ENCODE measurements around the gene MAP4K2.

The MAP4K2 gene

DNA sequence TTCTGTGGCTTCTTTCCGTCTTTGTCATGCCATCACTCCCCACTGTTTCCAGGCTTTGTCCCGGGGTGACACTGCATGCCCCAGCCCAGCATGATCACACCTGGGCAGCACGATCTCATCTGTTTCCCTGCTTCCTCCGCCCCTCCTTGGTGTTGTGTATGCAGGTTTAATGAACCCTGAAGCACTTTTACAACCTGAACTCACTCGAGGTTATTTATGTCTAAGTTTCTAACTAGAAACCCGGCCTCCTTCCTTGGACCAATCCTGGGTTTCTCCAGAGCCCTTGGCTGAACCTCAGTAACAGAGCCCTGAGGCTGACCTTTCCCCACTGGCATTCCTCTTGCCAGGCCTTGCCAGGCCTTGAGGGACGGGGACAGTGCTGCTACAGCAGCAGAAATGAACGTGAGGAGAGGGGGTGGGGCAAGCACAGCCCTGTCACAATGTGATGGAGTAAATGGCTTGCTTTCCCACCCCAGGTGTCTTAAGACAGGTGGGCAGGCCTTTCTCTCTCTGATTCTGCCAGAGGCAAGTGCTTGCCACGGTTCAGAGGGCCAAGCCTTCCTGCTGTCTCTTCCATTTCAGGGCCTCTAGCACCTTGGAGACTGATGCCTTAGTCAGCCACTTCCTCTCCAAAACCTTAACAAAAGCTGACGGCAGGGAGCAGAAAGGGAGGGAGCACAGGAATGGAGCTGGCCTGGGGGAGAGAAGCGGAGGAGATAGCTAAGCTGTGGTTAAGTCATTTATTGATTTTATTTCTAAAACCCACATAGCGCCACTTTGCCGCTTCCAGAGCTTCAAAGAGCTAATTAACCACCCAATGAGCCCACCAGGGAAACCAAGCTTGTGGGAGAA lies 40.1 kb downstream of the MAP4K2 start:
- TF ChIP-seq, protein P1, sequence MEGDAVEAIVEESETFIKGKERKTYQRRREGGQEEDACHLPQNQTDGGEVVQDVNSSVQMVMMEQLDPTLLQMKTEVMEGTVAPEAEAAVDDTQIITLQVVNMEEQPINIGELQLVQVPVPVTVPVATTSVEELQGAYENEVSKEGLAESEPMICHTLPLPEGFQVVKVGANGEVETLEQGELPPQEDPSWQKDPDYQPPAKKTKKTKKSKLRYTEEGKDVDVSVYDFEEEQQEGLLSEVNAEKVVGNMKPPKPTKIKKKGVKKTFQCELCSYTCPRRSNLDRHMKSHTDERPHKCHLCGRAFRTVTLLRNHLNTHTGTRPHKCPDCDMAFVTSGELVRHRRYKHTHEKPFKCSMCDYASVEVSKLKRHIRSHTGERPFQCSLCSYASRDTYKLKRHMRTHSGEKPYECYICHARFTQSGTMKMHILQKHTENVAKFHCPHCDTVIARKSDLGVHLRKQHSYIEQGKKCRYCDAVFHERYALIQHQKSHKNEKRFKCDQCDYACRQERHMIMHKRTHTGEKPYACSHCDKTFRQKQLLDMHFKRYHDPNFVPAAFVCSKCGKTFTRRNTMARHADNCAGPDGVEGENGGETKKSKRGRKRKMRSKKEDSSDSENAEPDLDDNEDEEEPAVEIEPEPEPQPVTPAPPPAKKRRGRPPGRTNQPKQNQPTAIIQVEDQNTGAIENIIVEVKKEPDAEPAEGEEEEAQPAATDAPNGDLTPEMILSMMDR (IDR thresholded peaks at IDR 0.05; ENCODE audit: low read depth, low read length, missing control alignments), result no peak
- no peak overlapping the region for H3K4me3 ChIP-seq (replicated peaks; ENCODE audit: low read depth, low read length)
- no peak for DNase-seq (ENCODE audit: extremely low read depth, low read depth)

- TF ChIP-seq, protein P1 (IDR thresholded peaks at IDR 0.05; ENCODE audit: low read depth, low read length, missing control alignments), result no peak
- H3K4me3 ChIP-seq (replicated peaks; ENCODE audit: low read depth, low read length), result no peak overlapping the region
- no peak for DNase-seq (ENCODE audit: extremely low read depth, low read depth)
Observed at GRCh38 chr11:64762277-64762673, 40.7 kb downstream of the MAP4K2 start.

- H3K4me3 ChIP-seq (replicated peaks; ENCODE audit: low read depth, low read length), result no peak overlapping the region
- TF ChIP-seq, protein P1 (IDR thresholded peaks at IDR 0.05; ENCODE audit: low read depth, low read length, missing control alignments), result no peak
- no peak for DNase-seq (ENCODE audit: extremely low read depth, low read depth)
Observed at GRCh38 chr11:64760759-64761420, 42.1 kb downstream of the MAP4K2 start.

DNA sequence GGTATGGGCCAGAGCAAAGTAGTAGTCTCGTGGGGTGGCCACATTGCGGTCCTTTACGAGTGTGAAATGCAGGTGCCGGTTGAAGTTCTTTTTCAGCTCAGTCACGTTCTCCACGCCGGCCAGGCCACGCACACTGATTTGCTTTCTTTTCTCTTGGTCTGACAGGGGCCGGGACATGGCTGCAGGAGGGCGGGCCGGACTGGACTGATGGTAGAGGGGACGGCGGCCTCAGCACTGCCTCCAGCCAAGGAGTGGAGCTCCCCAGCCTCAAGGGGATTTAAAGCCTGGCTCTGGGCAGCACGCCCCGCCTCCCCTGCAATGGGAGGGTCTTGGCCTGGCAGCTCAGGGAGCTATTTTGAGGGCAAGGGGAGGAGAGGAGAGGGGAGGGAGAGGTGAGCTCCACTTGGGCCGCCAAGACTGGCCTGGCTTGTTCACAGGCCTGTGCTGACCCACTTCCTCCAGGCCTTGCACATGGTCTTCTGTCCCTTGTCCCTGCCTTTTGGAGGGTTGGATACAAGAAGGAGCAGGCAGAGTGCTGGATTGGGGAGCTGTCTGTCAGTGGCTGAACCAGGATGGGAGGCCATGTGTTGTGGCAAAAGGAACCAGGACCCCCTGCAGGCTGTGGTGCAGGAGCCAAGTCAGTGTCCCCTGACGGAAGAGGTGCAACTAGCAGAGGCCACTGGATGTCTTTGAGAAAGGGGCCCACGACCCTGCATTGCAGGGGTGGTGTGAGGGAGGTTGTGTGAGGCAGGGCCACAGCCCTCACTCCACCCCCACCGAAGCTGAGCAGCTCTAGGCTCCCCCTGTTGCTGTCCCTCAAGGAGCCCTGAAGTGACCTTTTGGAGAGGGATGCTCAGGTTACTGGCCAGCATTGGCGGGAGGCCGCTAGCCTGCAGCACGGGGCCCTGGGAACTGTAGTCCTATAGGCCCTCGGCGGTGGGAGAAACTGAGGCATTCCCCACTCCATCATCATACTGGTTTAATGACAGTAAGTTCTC lies 43.0 kb downstream of the MAP4K2 start, which contains the start of gene PYGM:
TSS of gene PYGM (minus strand) at position 253 of the 998 bp plus-strand sequence. CDS start at position 177, 76 bp downstream.
- H3K4me3 ChIP-seq (replicated peaks; ENCODE audit: low read depth, low read length), result no peak within 1 kb of the TSS
- TF ChIP-seq, protein P1 (IDR thresholded peaks at IDR 0.05; ENCODE audit: low read depth, low read length, missing control alignments), result no peak
- no peak for DNase-seq (ENCODE audit: extremely low read depth, low read depth)

DNA sequence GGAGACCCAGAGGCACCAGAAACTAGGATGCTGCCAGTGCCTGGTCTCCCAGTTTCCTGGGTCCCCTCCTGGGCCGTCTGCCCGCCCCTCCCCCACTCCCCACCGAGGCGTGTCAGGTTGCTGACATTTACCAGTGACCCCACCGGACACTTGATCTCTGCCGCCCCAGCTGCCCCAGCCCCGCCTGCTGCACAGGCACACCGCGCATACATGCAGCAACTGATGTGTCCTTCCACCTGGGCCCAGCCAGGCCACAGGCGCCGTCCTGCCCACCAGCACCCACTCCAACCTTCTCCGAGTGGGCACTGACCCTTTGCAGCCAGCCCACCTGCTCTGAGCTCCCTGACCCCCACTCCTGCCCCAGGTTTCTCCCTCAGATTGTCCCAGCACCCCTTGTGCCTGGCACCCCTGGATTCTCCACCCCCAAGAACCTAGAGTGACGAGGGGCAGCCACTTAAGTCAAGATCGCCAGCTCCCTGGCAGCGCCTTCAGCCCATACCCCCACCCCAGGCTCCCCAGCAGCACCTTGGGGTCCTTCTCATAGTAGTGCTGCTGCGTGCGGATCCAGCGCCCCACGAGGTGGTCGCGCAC lies 43.8 kb downstream of the MAP4K2 start:
- no peak for DNase-seq (ENCODE audit: extremely low read depth, low read depth)
- H3K4me3 ChIP-seq (replicated peaks; ENCODE audit: low read depth, low read length), result no peak overlapping the region
- TF ChIP-seq, protein P1 (IDR thresholded peaks at IDR 0.05; ENCODE audit: low read depth, low read length, missing control alignments), result no peak
